Neuronal stem cell (in vitro differentiated cells): ENCODE results near the gene ILRUN.

Experiments
- DNase-seq: peaks from one replicate; pipeline ENCODE4 v3.0.0-alpha.2; 2013; ENCODE audit warnings: low spot score
- H2AFZ ChIP-seq: one replicate; pipeline ENCODE4 v1.6.1; 2013; ENCODE audit warnings: mild to moderate bottlenecking, low read length, inconsistent platforms
- H2AK5ac ChIP-seq: 2 replicates; pipeline ENCODE4 v1.6.1; 2013; ENCODE audit warnings: low read depth, mild to moderate bottlenecking, inconsistent platforms, low read length, moderate library complexity, mixed read lengths
- H2BK120ac ChIP-seq: 2 replicates; pipeline ENCODE4 v1.6.1; 2013; ENCODE audit warnings: low read depth, mild to moderate bottlenecking, inconsistent platforms, low read length, moderate library complexity, mixed read lengths
- H2BK12ac ChIP-seq: one replicate; pipeline ENCODE4 v1.6.1; 2013; ENCODE audit warnings: low read length, inconsistent platforms
- H2BK15ac ChIP-seq: 2 replicates; pipeline ENCODE4 v1.6.1; 2013; ENCODE audit warnings: mild to moderate bottlenecking, low read length, inconsistent platforms, mixed read lengths
- H2BK5ac ChIP-seq: one replicate; pipeline ENCODE4 v1.6.1; 2013; ENCODE audit warnings: inconsistent platforms, mild to moderate bottlenecking, low read length, moderate library complexity
- H3K14ac ChIP-seq: one replicate; pipeline ENCODE4 v1.6.1; 2013; ENCODE audit warnings: low read length, inconsistent platforms
- H3K18ac ChIP-seq: 2 replicates; pipeline ENCODE4 v1.6.1; 2013; ENCODE audit warnings: low read length, inconsistent platforms
- H3K23ac ChIP-seq: 2 replicates; pipeline ENCODE4 v1.6.1; 2013; ENCODE audit warnings: low read depth, mild to moderate bottlenecking, mixed read lengths, low read length, inconsistent platforms; ENCODE audit not compliant: poor library complexity
- H3K27ac ChIP-seq: replicated peaks from 3 replicates; pipeline ENCODE4 v1.5.1; 2013; ENCODE audit warnings: low read length, inconsistent platforms
- H3K27me3 ChIP-seq, 3 experiments: 2 replicates each; pipeline ENCODE4 v1.6.1; 2013; ENCODE audit warnings: low read length in 3 of 3, mild to moderate bottlenecking in 2 of 3, inconsistent platforms in 1 of 3, low read depth in 1 of 3, mixed read lengths in 1 of 3, moderate library complexity in 1 of 3; ENCODE audit not compliant: control insufficient read depth in 3 of 3, insufficient read depth in 3 of 3
- H3K36me3 ChIP-seq, 2 donors: replicated peaks in 1 of 2; 2 replicates each; pipeline ENCODE4 v1.6.1; 2013; ENCODE audit warnings: low read length in 2 of 2; ENCODE audit not compliant: control insufficient read depth in 2 of 2, insufficient read depth in 2 of 2
- H3K4ac ChIP-seq: 2 replicates; pipeline ENCODE4 v1.6.1; 2013; ENCODE audit warnings: inconsistent platforms, mild to moderate bottlenecking, low read length, moderate library complexity
- H3K4me1 ChIP-seq, 2 donors: 1 replicate in 1 of 2; 2 replicates in 1 of 2; pipeline ENCODE4 v1.6.1; 2013; ENCODE audit warnings: low read length in 2 of 2, low read depth in 1 of 2; ENCODE audit not compliant: control insufficient read depth in 2 of 2, insufficient read depth in 1 of 2
- H3K4me2 ChIP-seq: one replicate; pipeline ENCODE4 v1.6.1; 2013; ENCODE audit warnings: mild to moderate bottlenecking, low read length, inconsistent platforms; ENCODE audit not compliant: insufficient read depth, poor library complexity, severe bottlenecking
- H3K4me3 ChIP-seq, 2 donors: 2 replicates each; pipeline ENCODE4 v1.5.1; 2013; ENCODE audit warnings: low read length in 2 of 2, mild to moderate bottlenecking in 2 of 2, inconsistent platforms in 1 of 2, moderate library complexity in 1 of 2
- H3K79me1 ChIP-seq: one replicate; pipeline ENCODE4 v1.6.1; 2013; ENCODE audit warnings: low read depth, mild to moderate bottlenecking, inconsistent platforms, low read length, moderate library complexity
- H3K9ac ChIP-seq: one replicate; pipeline ENCODE4 v1.6.1; 2013; ENCODE audit warnings: mild to moderate bottlenecking, low read depth, low read length, inconsistent platforms; ENCODE audit not compliant: poor library complexity
- H3K9me3 ChIP-seq, 2 donors: replicated peaks in 1 of 2; 2 replicates each; pipeline versions ENCODE3 to v1.6.1; 2013; ENCODE audit warnings: low read length in 2 of 2, mild to moderate bottlenecking in 2 of 2, inconsistent platforms in 1 of 2, low read depth in 1 of 2, mixed read lengths in 1 of 2, moderate library complexity in 1 of 2; ENCODE audit not compliant: control insufficient read depth in 2 of 2, insufficient read depth in 1 of 2
- H4K8ac ChIP-seq: one replicate; pipeline ENCODE4 v1.6.1; 2013; ENCODE audit warnings: low read depth, mild to moderate bottlenecking, inconsistent platforms, low read length, moderate library complexity
- H4K91ac ChIP-seq: one replicate; pipeline ENCODE4 v1.6.1; 2013; ENCODE audit warnings: low read length, low read depth, mild to moderate bottlenecking, inconsistent platforms; ENCODE audit not compliant: poor library complexity
- WGBS, 2 donors: extraction: QIAGEN DNeasy Blood & Tissue Kit; methylation state at CpG; one replicate each; pipeline ENCODE4 v1.1.7; 2013; ENCODE audit warnings: missing lambda C conversion rate in 2 of 2, mixed read lengths in 1 of 2; ENCODE audit not compliant: insufficient read length in 2 of 2, insufficient replicate concordance in 1 of 2; ENCODE audit errors: extremely low coverage in 2 of 2; 5-methylcytosine and 5-hydroxymethylcytosine counted together

ILRUN gene

DNA sequence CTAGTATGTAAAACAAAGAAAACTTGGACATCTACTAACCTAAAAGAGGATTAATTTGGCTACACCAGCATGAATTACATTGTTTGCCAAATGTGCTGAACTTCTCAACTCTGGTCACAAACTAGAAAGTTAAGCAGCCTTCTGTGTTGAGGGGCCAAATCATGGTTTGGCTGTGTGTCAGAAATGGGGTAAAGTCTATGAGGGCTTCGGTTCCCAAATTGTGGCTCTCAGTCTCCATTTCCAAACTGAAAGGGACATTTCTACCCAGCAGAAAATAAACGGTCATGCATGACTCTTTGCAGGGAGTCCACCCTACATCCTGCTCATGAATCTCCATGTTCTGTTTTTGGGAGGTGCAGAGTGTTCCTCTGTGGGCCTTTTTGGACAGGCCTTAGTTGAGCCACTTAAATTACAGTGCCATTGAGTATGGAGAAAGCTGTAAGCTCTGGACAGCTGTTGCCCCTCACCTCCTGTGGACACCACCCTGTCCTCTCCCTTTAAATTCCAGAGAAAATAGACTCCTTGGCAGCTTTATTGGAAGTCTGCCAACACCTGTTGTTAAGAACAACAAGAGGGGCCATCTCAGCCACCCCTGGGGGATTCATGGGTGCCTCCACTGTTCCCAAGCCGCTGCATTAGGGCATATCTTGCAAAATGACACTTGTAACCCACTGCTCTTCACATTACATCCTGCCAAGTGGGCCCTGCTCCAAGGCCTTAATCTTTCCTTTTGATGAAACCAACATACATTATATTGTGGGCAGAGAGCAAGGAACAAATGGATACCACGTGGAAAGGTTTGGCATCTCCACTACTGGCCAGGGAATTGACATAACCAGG lies 33.3 kb upstream of the ILRUN start:
- Histone ChIP-seq H2AK5ac (no peak overlapping the region), H3K4me1 (no peaks in the 10 kb centered on the region), H3K27me3 (no peaks in the 10 kb centered on the region), H3K4me3 (no peak overlapping the region), H2AFZ (no peak overlapping the region), H2BK15ac (no peak overlapping the region), H3K4ac (no peak overlapping the region), H2BK12ac (no peak overlapping the region), H4K91ac (no peak overlapping the region), H2BK5ac (peak overlapping the region; percentile 75), H3K27ac (no peak overlapping the region), H4K8ac (no peak overlapping the region), H3K23ac (no peak overlapping the region), H3K9ac (no peak overlapping the region), H3K79me1 (no peaks in the 10 kb centered on the region), H3K4me2 (no peak overlapping the region), H3K14ac (no peak overlapping the region), H3K18ac (no peak overlapping the region), H3K9me3 (peaks cover 3 to 8% of the 10 kb centered on the region in 2 donors), H3K36me3 (no peaks in the 10 kb centered on the region), H2BK120ac (no peak overlapping the region)
- DNase-seq: no peak
- no CpG with 5 or more reads among the region's 4 CpGs for WGBS, 2 donors

DNA sequence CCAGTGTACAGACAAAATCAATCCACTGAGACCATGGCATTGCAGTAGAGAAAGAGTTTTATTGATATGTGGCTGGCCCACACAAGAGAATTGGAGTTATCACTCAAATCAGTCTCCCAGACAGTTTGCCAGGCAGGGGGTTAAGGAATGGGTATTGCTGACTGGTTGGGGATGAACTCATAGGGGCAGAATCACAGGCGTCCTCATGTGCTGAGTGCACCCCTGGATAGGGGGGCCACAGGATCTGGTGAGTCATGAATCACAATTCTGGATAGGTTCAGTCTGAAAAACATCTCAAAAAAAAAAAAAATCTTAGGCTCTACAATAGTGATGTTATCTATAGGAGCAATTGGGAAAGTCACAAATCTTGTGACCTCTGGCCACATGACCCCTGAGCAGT lies 29.5 kb upstream of the ILRUN start:
- Histone ChIP-seq H3K27ac (no peak overlapping the region), H4K91ac (no peak overlapping the region), H2BK120ac (no peak overlapping the region), H3K4ac (no peak overlapping the region), H2BK12ac (no peak overlapping the region), H3K27me3 (no peaks in the 10 kb centered on the region), H3K9me3 (peaks cover 3 to 8% of the 10 kb centered on the region in 2 donors), H3K18ac (no peak overlapping the region), H3K36me3 (no peaks in the 10 kb centered on the region), H3K79me1 (no peaks in the 10 kb centered on the region), H2AK5ac (no peak overlapping the region), H4K8ac (no peak overlapping the region), H3K14ac (no peak overlapping the region), H2AFZ (no peak overlapping the region), H3K4me3 (no peak overlapping the region), H2BK5ac (no peak overlapping the region), H3K23ac (no peak overlapping the region), H2BK15ac (no peak overlapping the region), H3K4me2 (no peak overlapping the region), H3K9ac (no peak overlapping the region), H3K4me1 (no peaks in the 10 kb centered on the region)
- no peak for DNase-seq
- WGBS, 2 donors: no CpG with 5 or more reads among the region's 1 CpG

DNA sequence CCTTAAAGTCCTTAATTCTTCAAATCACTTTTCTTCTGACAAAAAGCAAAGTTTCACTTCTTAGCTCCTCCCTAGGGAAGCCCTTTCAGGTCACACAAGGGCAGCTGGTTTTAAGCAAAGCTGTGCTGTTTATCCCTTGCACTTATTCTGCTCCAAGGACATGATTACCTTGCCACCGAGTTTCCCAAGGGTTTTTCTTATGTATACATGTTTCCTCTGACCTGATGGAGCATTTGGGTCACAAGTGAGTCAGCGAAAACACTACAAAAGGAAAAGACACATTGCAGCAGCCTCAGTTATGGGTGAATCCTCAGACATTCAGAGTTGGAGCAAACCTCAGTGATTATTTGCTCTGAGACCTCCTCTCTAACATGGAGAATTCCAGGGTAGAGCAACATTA lies 26.6 kb upstream of the ILRUN start:
- Histone ChIP-seq H3K14ac (no peak overlapping the region), H2BK15ac (no peak overlapping the region), H2AK5ac (no peak overlapping the region), H3K4me1 (peaks cover 0 to 4% of the 10 kb centered on the region in 2 donors), H3K23ac (no peak overlapping the region), H3K9me3 (peaks cover 3 to 8% of the 10 kb centered on the region in 2 donors), H3K79me1 (no peaks in the 10 kb centered on the region), H3K27me3 (no peaks in the 10 kb centered on the region), H2BK5ac (no peak overlapping the region), H2AFZ (peak overlapping the region; percentile 81), H3K4me2 (no peak overlapping the region), H3K4me3 (no peak overlapping the region), H3K36me3 (no peaks in the 10 kb centered on the region), H4K91ac (no peak overlapping the region), H4K8ac (no peak overlapping the region), H3K9ac (no peak overlapping the region), H3K4ac (no peak overlapping the region), H2BK12ac (no peak overlapping the region), H2BK120ac (no peak overlapping the region), H3K18ac (no peak overlapping the region), H3K27ac (no peak overlapping the region)
- WGBS, 2 donors: no CpG with 5 or more reads among the region's 2 CpGs
- no peak for DNase-seq

DNA sequence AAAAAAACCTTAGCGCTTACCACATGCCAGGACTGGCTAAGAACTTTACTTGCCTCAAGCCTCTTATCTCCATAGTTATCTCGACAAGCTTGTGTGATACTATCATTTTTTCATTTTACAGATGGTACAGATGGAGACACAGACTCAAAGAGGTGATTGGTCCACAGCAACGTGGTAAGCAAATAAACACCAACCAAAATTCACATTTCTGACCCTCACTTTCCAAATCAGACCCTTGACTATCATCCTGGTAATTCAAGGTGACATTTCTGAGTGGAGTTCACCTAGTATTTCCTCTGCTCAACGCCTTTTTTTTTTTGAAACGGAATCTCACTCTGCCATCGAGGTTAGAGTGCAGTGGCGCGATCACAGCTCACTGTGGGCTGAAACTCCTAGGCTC lies 25.9 kb upstream of the ILRUN start:
- no peak overlapping the region for H4K91ac ChIP-seq
- H3K36me3 ChIP-seq: no peaks in the 10 kb centered on the region
- no CpG with 5 or more reads among the region's 8 CpGs for WGBS, 2 donors
- H2AFZ ChIP-seq: no peak overlapping the region
- H3K4me1 ChIP-seq: peaks cover 0 to 4% of the 10 kb centered on the region in 2 donors
- H3K27me3 ChIP-seq: no peaks in the 10 kb centered on the region
- H3K79me1 ChIP-seq: no peaks in the 10 kb centered on the region
- no peak overlapping the region for H3K23ac ChIP-seq
- H3K4me2 ChIP-seq: no peak overlapping the region
- no peak overlapping the region for H2BK5ac ChIP-seq
- no peak overlapping the region for H3K18ac ChIP-seq
- no peak overlapping the region for H2BK15ac ChIP-seq
- no peak overlapping the region for H4K8ac ChIP-seq
- H3K14ac ChIP-seq: no peak overlapping the region
- no peak overlapping the region for H3K27ac ChIP-seq
- H2BK120ac ChIP-seq: no peak overlapping the region
- H3K4ac ChIP-seq: no peak overlapping the region
- H2BK12ac ChIP-seq: no peak overlapping the region
- H3K9ac ChIP-seq: no peak overlapping the region
- no peak overlapping the region for H3K4me3 ChIP-seq
- H3K9me3 ChIP-seq: peaks cover 3 to 8% of the 10 kb centered on the region in 2 donors
- no peak for DNase-seq
- H2AK5ac ChIP-seq: no peak overlapping the region
